ENCODE results near the gene SEMA3A. TPM values are rescaled to one million over a fixed set of nuclear protein-coding genes. Genes with fewer than 3 reads are reported as not detected.

Gene SEMA3A
- total RNA-seq, 1 experiment from 2014 or later, result 43.3 TPM

- no peak overlapping the region for H3K4me3 ChIP-seq (ENCODE audit: low read depth in 2 of 2, low read length in 2 of 2)
- no peaks in the 10 kb centered on the region for H3K4me1 ChIP-seq (ENCODE audit: control insufficient read depth, insufficient read depth, low read length)
- DNase-seq (ENCODE audit: low read depth, low spot score), result no peak
- intact Hi-C loops (cut with micrococcal nuclease; ENCODE audit: unreplicated experiment), result no loop called here
- no peak for ATAC-seq
- H3K27ac ChIP-seq (ENCODE audit: low read length), result no peak overlapping the region
- in situ Hi-C loops (cut with HindIII; ENCODE audit: low pct_unique_long_range_greater_than_20kb, low sequenced_read_pairs), result no loop called here
- no peaks in the 10 kb centered on the region for H3K9me3 ChIP-seq (ENCODE audit: control insufficient read depth, insufficient read depth, low read depth, low read length)
- no TSS peak for BruUV-seq (replicated peaks)
- CTCF ChIA-PET, result no interaction called here
- TF ChIP-seq POLR2AphosphoS5 (IDR thresholded peaks at IDR 0.05; ENCODE audit: low read depth, low read length) (no peak), REST (IDR thresholded peaks at IDR 0.05; ENCODE audit: insufficient read depth in 1 of 2, low read depth in 2 of 2, low read length in 1 of 2) (no peak), SIN3A (IDR thresholded peaks at IDR 0.05; ENCODE audit: borderline replicate concordance, insufficient read depth, low read depth, low read length) (no peak), TCF7L2 (IDR thresholded peaks at IDR 0.05; ENCODE audit: low read depth, low read length) (no peak)
- TF ChIP-seq, protein P1, sequence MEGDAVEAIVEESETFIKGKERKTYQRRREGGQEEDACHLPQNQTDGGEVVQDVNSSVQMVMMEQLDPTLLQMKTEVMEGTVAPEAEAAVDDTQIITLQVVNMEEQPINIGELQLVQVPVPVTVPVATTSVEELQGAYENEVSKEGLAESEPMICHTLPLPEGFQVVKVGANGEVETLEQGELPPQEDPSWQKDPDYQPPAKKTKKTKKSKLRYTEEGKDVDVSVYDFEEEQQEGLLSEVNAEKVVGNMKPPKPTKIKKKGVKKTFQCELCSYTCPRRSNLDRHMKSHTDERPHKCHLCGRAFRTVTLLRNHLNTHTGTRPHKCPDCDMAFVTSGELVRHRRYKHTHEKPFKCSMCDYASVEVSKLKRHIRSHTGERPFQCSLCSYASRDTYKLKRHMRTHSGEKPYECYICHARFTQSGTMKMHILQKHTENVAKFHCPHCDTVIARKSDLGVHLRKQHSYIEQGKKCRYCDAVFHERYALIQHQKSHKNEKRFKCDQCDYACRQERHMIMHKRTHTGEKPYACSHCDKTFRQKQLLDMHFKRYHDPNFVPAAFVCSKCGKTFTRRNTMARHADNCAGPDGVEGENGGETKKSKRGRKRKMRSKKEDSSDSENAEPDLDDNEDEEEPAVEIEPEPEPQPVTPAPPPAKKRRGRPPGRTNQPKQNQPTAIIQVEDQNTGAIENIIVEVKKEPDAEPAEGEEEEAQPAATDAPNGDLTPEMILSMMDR (IDR thresholded peaks at IDR 0.05), result no peak
- POLR2A ChIA-PET, result no interaction called here
- H3K27me3 ChIP-seq (ENCODE audit: control insufficient read depth, insufficient read depth, low read length), result no peaks in the 10 kb centered on the region
- H3K36me3 ChIP-seq (ENCODE audit: control insufficient read depth, insufficient read depth, low read length), result no peaks in the 10 kb centered on the region
Measured at GRCh38 chr7:83970081-83970480, 224.5 kb downstream of the SEMA3A start.

DNA sequence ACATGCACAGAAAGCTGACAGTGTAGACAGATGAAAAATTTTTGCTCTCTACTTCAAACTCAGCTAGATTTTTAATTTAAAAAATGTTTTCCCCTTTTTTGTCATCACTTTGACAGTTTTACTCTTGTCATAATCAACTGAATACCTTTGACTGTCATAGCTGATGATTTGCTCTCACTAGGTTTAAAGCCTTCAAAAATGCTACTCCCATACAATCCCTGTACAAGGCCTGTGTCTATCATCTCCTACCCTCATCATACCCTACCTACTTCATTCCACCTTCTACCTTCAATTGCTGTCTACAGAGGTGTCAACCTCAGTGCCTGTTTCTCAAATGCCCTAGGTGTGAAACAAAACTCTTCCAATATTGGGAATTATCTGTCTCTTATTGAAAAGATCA, 230.3 kb downstream of the SEMA3A start:
- BruUV-seq (replicated peaks), result no TSS peak
- H3K4me3 ChIP-seq (ENCODE audit: low read depth in 2 of 2, low read length in 2 of 2), result no peak overlapping the region
- ChIA-PET CTCF (no interaction called here), POLR2A (no interaction called here)
- in situ Hi-C loops (cut with HindIII; ENCODE audit: low pct_unique_long_range_greater_than_20kb, low sequenced_read_pairs) (no loop called here), intact Hi-C loops (cut with micrococcal nuclease; ENCODE audit: unreplicated experiment) (no loop called here)
- DNase-seq (ENCODE audit: low read depth, low spot score) (no peak), ATAC-seq (no peak)
- TF ChIP-seq REST (IDR thresholded peaks at IDR 0.05; ENCODE audit: insufficient read depth in 1 of 2, low read depth in 2 of 2, low read length in 1 of 2) (no peak), SIN3A (IDR thresholded peaks at IDR 0.05; ENCODE audit: borderline replicate concordance, insufficient read depth, low read depth, low read length) (no peak), POLR2AphosphoS5 (IDR thresholded peaks at IDR 0.05; ENCODE audit: low read depth, low read length) (no peak), TCF7L2 (IDR thresholded peaks at IDR 0.05; ENCODE audit: low read depth, low read length) (no peak)
- TF ChIP-seq, protein P1 (IDR thresholded peaks at IDR 0.05), result no peak
- H3K27me3 ChIP-seq (ENCODE audit: control insufficient read depth, insufficient read depth, low read length), result no peaks in the 10 kb centered on the region
- H3K36me3 ChIP-seq (ENCODE audit: control insufficient read depth, insufficient read depth, low read length), result no peaks in the 10 kb centered on the region
- H3K4me1 ChIP-seq (ENCODE audit: control insufficient read depth, insufficient read depth, low read length), result no peaks in the 10 kb centered on the region
- no peaks in the 10 kb centered on the region for H3K9me3 ChIP-seq (ENCODE audit: control insufficient read depth, insufficient read depth, low read depth, low read length)
- no peak overlapping the region for H3K27ac ChIP-seq (ENCODE audit: low read length)

Data from Panc1 (cell line).